ENCODE measurements around the gene ICAM5. TPM values are rescaled to one million over a fixed set of nuclear protein-coding genes. Genes with fewer than 3 reads are reported as not detected.

ICAM5 gene
- 0.58 to 1.0 TPM (median 0.84 TPM) in 5 replicates for total RNA-seq (2022; extraction: Qiagen RNA extraction)

DNA sequence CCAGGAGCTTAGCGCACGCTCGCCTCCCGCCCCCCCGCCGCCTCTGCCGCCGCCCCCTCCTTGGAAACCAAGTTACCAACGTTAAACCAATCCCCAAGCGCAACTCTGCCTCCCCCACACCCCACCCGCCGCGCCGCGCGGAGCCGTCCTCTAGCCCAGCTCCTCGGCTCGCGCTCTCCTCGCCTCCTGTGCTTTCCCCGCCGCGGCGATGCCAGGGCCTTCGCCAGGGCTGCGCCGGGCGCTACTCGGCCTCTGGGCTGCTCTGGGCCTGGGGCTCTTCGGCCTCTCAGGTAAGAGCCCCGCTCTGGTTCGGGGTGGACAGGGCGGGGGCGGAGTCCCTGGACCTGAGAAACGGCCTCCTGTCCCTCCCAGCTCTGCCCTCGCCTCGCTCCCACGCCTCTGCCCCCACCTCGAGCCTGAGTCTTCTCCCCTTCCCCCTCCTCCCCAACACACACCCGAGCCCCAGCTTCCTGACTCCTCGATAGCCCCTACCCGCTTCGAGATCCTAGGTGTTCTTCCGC is at the start of gene ICAM5:
TSS of gene ICAM5 (plus strand) at position 117 of the 521 bp plus-strand sequence. CDS start at position 209, 92 bp downstream.

GRCh38 chr19:10251792-10252694 is 37.7 kb upstream of the ICAM5 start, which contains the start of gene MRPL4:
Gene MRPL4, plus strand, starts transcription at chr19:10252214. Its CDS starts 40 bp downstream, at chr19:10252254.

DNA sequence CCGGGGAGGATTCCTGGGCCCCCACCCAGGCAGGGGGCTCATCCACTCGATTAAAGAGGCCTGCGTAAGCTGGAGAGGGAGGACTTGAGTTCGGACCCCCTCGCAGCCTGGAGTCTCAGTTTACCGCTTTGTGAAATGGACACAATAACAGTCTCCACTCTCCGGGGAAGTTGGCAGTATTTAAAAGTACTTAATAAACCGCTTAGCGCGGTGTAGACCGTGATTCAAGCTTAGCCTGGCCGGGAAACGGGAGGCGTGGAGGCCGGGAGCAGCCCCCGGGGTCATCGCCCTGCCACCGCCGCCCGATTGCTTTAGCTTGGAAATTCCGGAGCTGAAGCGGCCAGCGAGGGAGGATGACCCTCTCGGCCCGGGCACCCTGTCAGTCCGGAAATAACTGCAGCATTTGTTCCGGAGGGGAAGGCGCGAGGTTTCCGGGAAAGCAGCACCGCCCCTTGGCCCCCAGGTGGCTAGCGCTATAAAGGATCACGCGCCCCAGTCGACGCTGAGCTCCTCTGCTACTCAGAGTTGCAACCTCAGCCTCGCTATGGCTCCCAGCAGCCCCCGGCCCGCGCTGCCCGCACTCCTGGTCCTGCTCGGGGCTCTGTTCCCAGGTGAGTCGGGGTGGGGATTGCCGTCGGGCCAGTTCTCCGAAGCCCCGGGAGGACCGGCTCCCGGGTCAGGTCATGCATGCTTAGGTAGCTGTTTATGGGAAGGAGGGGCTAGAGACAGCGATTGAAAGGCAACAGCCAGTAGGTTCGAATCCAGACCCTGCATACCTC is 18.9 kb upstream of the ICAM5 start, which contains the start of gene ICAM1:
TSS of gene ICAM1 (plus strand) at position 505 of the 779 bp plus-strand sequence. CDS start at position 545, 40 bp downstream.

DNA sequence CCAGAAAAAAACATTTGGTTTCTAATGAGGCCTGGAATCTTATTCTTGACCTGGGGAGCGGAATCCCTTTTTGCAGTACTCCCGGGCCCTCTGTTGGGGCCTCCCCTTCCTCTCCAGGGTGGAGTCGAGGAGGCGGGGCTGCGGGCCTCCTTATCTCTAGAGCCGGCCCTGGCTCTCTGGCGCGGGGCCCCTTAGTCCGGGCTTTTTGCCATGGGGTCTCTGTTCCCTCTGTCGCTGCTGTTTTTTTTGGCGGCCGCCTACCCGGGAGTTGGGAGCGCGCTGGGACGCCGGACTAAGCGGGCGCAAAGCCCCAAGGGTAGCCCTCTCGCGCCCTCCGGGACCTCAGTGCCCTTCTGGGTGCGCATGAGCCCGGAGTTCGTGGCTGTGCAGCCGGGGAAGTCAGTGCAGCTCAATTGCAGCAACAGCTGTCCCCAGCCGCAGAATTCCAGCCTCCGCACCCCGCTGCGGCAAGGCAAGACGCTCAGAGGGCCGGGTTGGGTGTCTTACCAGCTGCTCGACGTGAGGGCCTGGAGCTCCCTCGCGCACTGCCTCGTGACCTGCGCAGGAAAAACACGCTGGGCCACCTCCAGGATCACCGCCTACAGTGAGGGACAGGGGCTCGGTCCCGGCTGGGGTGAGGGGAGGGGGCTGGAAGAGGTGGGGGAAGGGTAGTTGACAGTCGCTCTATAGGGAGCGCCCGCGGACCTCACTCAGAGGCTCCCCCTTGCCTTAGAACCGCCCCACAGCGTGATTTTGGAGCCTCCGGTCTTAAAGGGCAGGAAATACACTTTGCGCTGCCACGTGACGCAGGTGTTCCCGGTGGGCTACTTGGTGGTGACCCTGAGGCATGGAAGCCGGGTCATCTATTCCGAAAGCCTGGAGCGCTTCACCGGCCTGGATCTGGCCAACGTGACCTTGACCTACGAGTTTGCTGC is 2.7 kb upstream of the ICAM5 start, which contains the start of gene ICAM4:
TSS of gene ICAM4 (plus strand) at position 153 of the 935 bp plus-strand sequence. CDS start at position 211, 58 bp downstream.

GRCh38 chr19:10309423-10309822 is 19.7 kb downstream of the ICAM5 start, which contains the start of gene ZGLP1:
Gene ZGLP1, minus strand, starts transcription at chr19:10309815.

GRCh38 chr19:10315335-10316214 is 25.8 kb downstream of the ICAM5 start, which contains the start of gene FDX2:
Gene FDX2, minus strand, starts transcription at chr19:10316015. Its CDS starts 19 bp downstream, at chr19:10315996.

DNA sequence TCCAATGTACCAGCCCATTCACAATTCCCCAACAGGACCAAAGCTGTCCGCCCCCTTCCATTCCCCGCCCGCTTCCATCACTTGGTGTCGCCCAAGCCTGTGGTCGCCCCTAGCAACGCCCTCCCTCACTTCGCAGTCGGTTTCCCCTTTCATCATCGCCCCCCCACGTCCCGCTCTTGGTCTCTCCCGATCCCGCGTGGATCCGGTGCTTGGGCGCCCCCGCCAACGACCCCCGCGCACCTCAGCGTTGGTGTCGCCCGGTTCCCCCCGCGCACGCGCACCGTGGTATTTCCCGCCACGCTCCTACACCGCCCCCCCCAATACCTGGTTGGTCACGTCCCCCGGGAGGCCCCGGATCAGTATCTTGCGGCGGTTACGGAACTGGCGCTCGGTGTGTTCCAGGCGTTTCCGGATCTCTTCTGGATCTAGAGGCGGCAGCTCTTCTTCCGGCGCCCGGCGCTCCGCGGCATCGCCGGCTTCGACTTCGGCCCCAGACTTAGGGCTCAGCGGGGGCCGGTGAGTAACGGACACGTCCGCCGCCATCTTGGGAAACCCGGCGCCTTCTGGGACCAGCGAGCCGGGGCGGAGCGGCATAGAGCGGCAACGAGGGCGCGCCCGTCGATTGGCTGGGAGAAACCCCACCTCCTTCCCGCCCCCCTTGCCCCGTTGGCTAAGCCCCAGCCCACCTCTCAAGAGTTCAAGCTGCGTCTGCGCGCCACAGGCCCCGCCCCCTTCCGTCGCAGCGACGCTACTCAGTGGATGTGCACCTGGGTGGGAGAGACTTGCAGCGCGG is 43.4 kb downstream of the ICAM5 start, which contains the start of gene RAVER1:
TSS of gene RAVER1 (minus strand) at position 565 of the 793 bp plus-strand sequence. CDS start at position 543, 22 bp downstream.

GRCh38 chr19:10339380-10339960 is 49.7 kb downstream of the ICAM5 start, which contains the start of gene ICAM3:
Gene ICAM3, minus strand, starts transcription at chr19:10339624. Its CDS starts 10 bp downstream, at chr19:10339614.

Other genes with a start within 250 kb of the ICAM5 start
- gene SHFL, start 203.6 kb upstream of the ICAM5 start, total RNA-seq (2022; extraction: Qiagen RNA extraction) = 6.6 to 7.5 TPM (median 7.3 TPM) in 5 replicates
- 0.05 to 0.10 TPM (median 0.08 TPM) in 5 replicates for gene ANGPTL6, start 187.3 kb upstream of the ICAM5 start, total RNA-seq (2022; extraction: Qiagen RNA extraction)
- gene PPAN, start 183.6 kb upstream of the ICAM5 start, total RNA-seq (2022; extraction: Qiagen RNA extraction) = 38.9 to 56.7 TPM (median 51.1 TPM) in 5 replicates
- 5.2 to 12.0 TPM (median 7.1 TPM) in 5 replicates for gene P2RY11, start 178.3 kb upstream of the ICAM5 start, total RNA-seq (2022; extraction: Qiagen RNA extraction)
- gene EIF3G, start 170.1 kb upstream of the ICAM5 start, total RNA-seq (2022; extraction: Qiagen RNA extraction) = 151 to 180 TPM (median 165 TPM) in 5 replicates
- gene DNMT1, start 95.0 kb upstream of the ICAM5 start, total RNA-seq (2022; extraction: Qiagen RNA extraction) = 52.4 to 61.5 TPM (median 57.3 TPM) in 5 replicates
- 0.38 to 1.1 TPM (median 0.68 TPM) in 5 replicates for gene S1PR2, start 58.6 kb upstream of the ICAM5 start, total RNA-seq (2022; extraction: Qiagen RNA extraction)
- 53.8 to 80.9 TPM (median 73.2 TPM) in 5 replicates for gene MRPL4, start 37.7 kb upstream of the ICAM5 start, total RNA-seq (2022; extraction: Qiagen RNA extraction)
- gene ICAM1, start 18.8 kb upstream of the ICAM5 start, total RNA-seq (2022; extraction: Qiagen RNA extraction) = 2.5 to 5.4 TPM (median 3.9 TPM) in 5 replicates
- gene ICAM4, start 3.0 kb upstream of the ICAM5 start, total RNA-seq (2022; extraction: Qiagen RNA extraction) = 0.08 to 0.12 TPM (median 0.11 TPM) in 4 of 5 replicates, not detected in the other
- 0.79 to 2.7 TPM (median 1.7 TPM) in 5 replicates for gene ZGLP1, start 19.9 kb downstream of the ICAM5 start, total RNA-seq (2022; extraction: Qiagen RNA extraction)
- 17.5 to 35.4 TPM (median 33.0 TPM) in 5 replicates for gene FDX2, start 26.1 kb downstream of the ICAM5 start, total RNA-seq (2022; extraction: Qiagen RNA extraction)
- 22.9 to 30.6 TPM (median 28.8 TPM) in 5 replicates for gene RAVER1, start 43.6 kb downstream of the ICAM5 start, total RNA-seq (2022; extraction: Qiagen RNA extraction)
- gene ICAM3, start 49.7 kb downstream of the ICAM5 start, total RNA-seq (2022; extraction: Qiagen RNA extraction) = 6.2 to 9.8 TPM (median 8.2 TPM) in 5 replicates
- gene TYK2, start 90.6 kb downstream of the ICAM5 start, total RNA-seq (2022; extraction: Qiagen RNA extraction) = 28.2 to 42.9 TPM (median 38.1 TPM) in 5 replicates
- 154 to 196 TPM (median 180 TPM) in 5 replicates for gene CDC37, start 113.6 kb downstream of the ICAM5 start, total RNA-seq (2022; extraction: Qiagen RNA extraction)
- 3.8 to 4.7 TPM (median 4.1 TPM) in 5 replicates for gene PDE4A, start 130.6 kb downstream of the ICAM5 start, total RNA-seq (2022; extraction: Qiagen RNA extraction)
- 47.1 to 61.8 TPM (median 52.3 TPM) in 5 replicates for gene KEAP1, start 213.4 kb downstream of the ICAM5 start, total RNA-seq (2022; extraction: Qiagen RNA extraction)
- gene S1PR5, start 227.5 kb downstream of the ICAM5 start, total RNA-seq (2022; extraction: Qiagen RNA extraction) = 0.97 to 1.5 TPM (median 1.4 TPM) in 5 replicates